Common myeloid progenitor, CD34-positive (primary cell): ENCODE data around the gene UBL7.
A peak's percentile ranks its signal among the peaks of the same experiment; 100 is the strongest.

Experiments used
- CTCF ChIA-PET: fragments of 350-600 bp; sonication (Branson Sonifier 250); formaldehyde crosslinking; loops from one replicate; lab custom pipeline; 2021; ENCODE audit warnings: antibody characterized with exemption; lab: Charles Lee
- POLR2A ChIA-PET: fragments of 350-600 bp; sonication (Branson Sonifier 250); formaldehyde crosslinking; loops from one replicate; lab custom pipeline; 2021; ENCODE audit warnings: antibody characterized with exemption; lab: Charles Lee
- DNase-seq, 3 donors: peaks; one replicate each; pipeline versions ENCODE4 v3.0.0 to v3.0.0-alpha.2; 2013
- H3K27ac ChIP-seq, 2 experiments: 1 replicate in 1 of 2; 2 replicates in 1 of 2; pipeline ENCODE4 v1.7.0; 2013; ENCODE audit warnings: inconsistent platforms in 2 of 2, low read length in 2 of 2, mild to moderate bottlenecking in 2 of 2, low read depth in 1 of 2, moderate library complexity in 1 of 2; ENCODE audit not compliant: severe bottlenecking in 2 of 2, insufficient read depth in 1 of 2, poor library complexity in 1 of 2
- H3K27me3 ChIP-seq, 5 experiments: replicated peaks in 2 of 5; 1 replicate in 3 of 5; 2 replicates in 2 of 5; pipeline versions ENCODE4 v1.6.1 to v1.7.0; 2013; ENCODE audit warnings: low read length in 4 of 5, mild to moderate bottlenecking in 2 of 5, moderate library complexity in 2 of 5, inconsistent platforms in 1 of 5; ENCODE audit not compliant: insufficient read depth in 5 of 5, control insufficient read depth in 4 of 5
- H3K36me3 ChIP-seq, 4 experiments: 1 replicate in 2 of 4; 2 replicates in 2 of 4; pipeline versions ENCODE4 v1.6.1 to v1.7.0; 2013; ENCODE audit warnings: low read length in 3 of 4, control low read depth in 1 of 4, mild to moderate bottlenecking in 1 of 4; ENCODE audit not compliant: control insufficient read depth in 4 of 4, insufficient read depth in 4 of 4
- H3K4me1 ChIP-seq, 4 experiments: 1 replicate in 3 of 4; 2 replicates in 1 of 4; pipeline versions ENCODE4 v1.6.1 to v1.7.1; 2013; ENCODE audit warnings: low read length in 3 of 4, mild to moderate bottlenecking in 3 of 4, control low read depth in 1 of 4, inconsistent platforms in 1 of 4, moderate library complexity in 1 of 4; ENCODE audit not compliant: control insufficient read depth in 4 of 4, insufficient read depth in 4 of 4; ENCODE audit errors: control extremely low read depth in 1 of 4
- H3K4me3 ChIP-seq, 7 experiments: 1 replicate in 4 of 7; 2 replicates in 3 of 7; pipeline versions ENCODE4 v1.5.1 to v1.7.0; 2013; ENCODE audit warnings: mild to moderate bottlenecking in 7 of 7, low read length in 6 of 7, moderate library complexity in 6 of 7, inconsistent platforms in 2 of 7, low read depth in 2 of 7, control low read depth in 1 of 7; ENCODE audit not compliant: insufficient read depth in 4 of 7, control insufficient read depth in 1 of 7; ENCODE audit errors: extremely low read depth in 1 of 7
- H3K9me3 ChIP-seq, 5 experiments: 1 replicate in 4 of 5; 2 replicates in 1 of 5; pipeline versions ENCODE4 v1.6.1 to v1.7.1; 2013; ENCODE audit warnings: low read length in 4 of 5, mild to moderate bottlenecking in 2 of 5, inconsistent platforms in 1 of 5, low read depth in 1 of 5, moderate library complexity in 1 of 5; ENCODE audit not compliant: control insufficient read depth in 4 of 5, insufficient read depth in 2 of 5; ENCODE audit errors: control extremely low read depth in 1 of 5
- WGBS: methylation state at CpG from one replicate; pipeline ENCODE4 v1.1.5; 2013; ENCODE audit not compliant: insufficient coverage; 5-methylcytosine and 5-hydroxymethylcytosine counted together

The UBL7 gene

GRCh38 chr15:74432968-74433591 is 27.9 kb downstream of the UBL7 start:
- peak overlapping the region in 1 of 2 experiments; percentile 69 for H3K27ac ChIP-seq
- H3K27me3 ChIP-seq: peaks cover 0 to 7% (median 0%) of the 10 kb centered on the region in 5 experiments
- ChIA-PET POLR2A (interaction anchor here (0.9 to 2.3 kb wide), 2 partner anchors 32 to 50 kb away, joined by 3 to 5 read pairs; no protein-coding TSS in a partner anchor), CTCF (interaction anchor here (1.1 to 26.2 kb wide), 3 partner anchors 9 to 56 kb away, joined by 4 to 671 read pairs (median 17); partner anchors contain the start of gene CYP11A1)
- H3K9me3 ChIP-seq: no peaks in the 10 kb centered on the region
- H3K36me3 ChIP-seq: peaks cover 0 to 3% (median 0%) of the 10 kb centered on the region in 4 experiments
- DNase-seq: peak in 2 of 3 donors; percentile 73 to 84
- WGBS: 0% methylated on average over 49 of the region's 64 CpGs
- peaks cover 0 to 69% (median 60%) of the 10 kb centered on the region in 4 experiments for H3K4me1 ChIP-seq
- H3K4me3 ChIP-seq: peak overlapping the region; percentile 68 to 90 (median 87)

GRCh38 chr15:74432271-74432967 is 28.5 kb downstream of the UBL7 start:
- Histone ChIP-seq H3K9me3 (no peaks in the 10 kb centered on the region), H3K4me1 (peaks cover 0 to 74% (median 60%) of the 10 kb centered on the region in 4 experiments), H3K36me3 (peaks cover 0 to 7% (median 0%) of the 10 kb centered on the region in 4 experiments), H3K27me3 (peaks cover 0 to 7% (median 0%) of the 10 kb centered on the region in 5 experiments), H3K27ac (peak overlapping the region in 1 of 2 experiments; percentile 39), H3K4me3 (peak overlapping the region in 6 of 7 experiments; percentile 40 to 90 (median 82))
- ChIA-PET CTCF (interaction anchor here (1.1 to 26.2 kb wide), 5 partner anchors 9 to 56 kb away, joined by 3 to 671 read pairs (median 9); partner anchors contain the start of gene CYP11A1), POLR2A (interaction anchor here (0.6 to 2.3 kb wide), 3 partner anchors 10 to 50 kb away, joined by 3 to 5 read pairs (median 5); no protein-coding TSS in a partner anchor)
- no peak for DNase-seq
- WGBS: 41% methylated on average over 7 of the region's 21 CpGs

- 80% methylated on average over 8 of the region's 8 CpGs for WGBS
- CTCF ChIA-PET: interaction anchor here (1.1 to 26.2 kb wide), 8 partner anchors 10 to 55 kb away, joined by 3 to 671 read pairs (median 5); partner anchors contain the start of gene CYP11A1
- Histone ChIP-seq H3K27ac (no peak overlapping the region), H3K36me3 (peaks cover 0 to 10% (median 0%) of the 10 kb centered on the region in 4 experiments), H3K9me3 (no peaks in the 10 kb centered on the region), H3K4me1 (peaks cover 0 to 74% (median 60%) of the 10 kb centered on the region in 4 experiments), H3K27me3 (peaks cover 0 to 7% (median 0%) of the 10 kb centered on the region in 5 experiments), H3K4me3 (peak overlapping the region in 1 of 7 experiments; percentile 87)
- peak in 2 of 3 donors; percentile 34 to 38 for DNase-seq
- POLR2A ChIA-PET: interaction anchor here (0.6 to 0.9 kb wide), 2 partner anchors 9 to 25 kb away, joined by 3 read pairs; no protein-coding TSS in a partner anchor
Measured at GRCh38 chr15:74431645-74432044, 29.3 kb downstream of the UBL7 start.

- 88% methylated on average over 1 of the region's 1 CpG for WGBS
- POLR2A ChIA-PET: interaction anchor here (0.9 kb wide), 1 partner anchor 8 kb away, joined by 3 read pairs; no protein-coding TSS in a partner anchor
- Histone ChIP-seq H3K4me1 (peaks cover 0 to 69% (median 56%) of the 10 kb centered on the region in 4 experiments), H3K27me3 (peaks cover 0 to 7% (median 0%) of the 10 kb centered on the region in 5 experiments), H3K36me3 (peaks cover 0 to 15% (median 0%) of the 10 kb centered on the region in 4 experiments), H3K27ac (no peak overlapping the region), H3K9me3 (no peaks in the 10 kb centered on the region), H3K4me3 (no peak overlapping the region)
- no peak for DNase-seq
- CTCF ChIA-PET: interaction anchor here (1.1 to 26.2 kb wide), 10 partner anchors 10 to 54 kb away, joined by 3 to 671 read pairs (median 5); partner anchors contain the start of genes CYP11A1 and UBL7
Measured at GRCh38 chr15:74431116-74431515, 29.8 kb downstream of the UBL7 start.

GRCh38 chr15:74430510-74430951 is 30.4 kb downstream of the UBL7 start:
- peaks cover 0 to 7% (median 0%) of the 10 kb centered on the region in 5 experiments for H3K27me3 ChIP-seq

GRCh38 chr15:74429781-74430400 is 31.1 kb downstream of the UBL7 start:
- H3K27ac ChIP-seq: peak overlapping the region in 1 of 2 experiments; percentile 30
- H3K4me3 ChIP-seq: no peak overlapping the region
- peaks cover 0 to 18% (median 0%) of the 10 kb centered on the region in 4 experiments for H3K36me3 ChIP-seq
- no peaks in the 10 kb centered on the region for H3K9me3 ChIP-seq
- H3K27me3 ChIP-seq: peaks cover 0 to 7% (median 0%) of the 10 kb centered on the region in 5 experiments
- 96% methylated on average over 5 of the region's 6 CpGs for WGBS
- peaks cover 0 to 64% (median 47%) of the 10 kb centered on the region in 4 experiments for H3K4me1 ChIP-seq
- POLR2A ChIA-PET: no interaction called here
- DNase-seq: no peak
- CTCF ChIA-PET: interaction anchor here (0.9 to 26.2 kb wide), 8 partner anchors 8 to 53 kb away, joined by 3 to 671 read pairs (median 5); partner anchors contain the start of genes CYP11A1 and UBL7

More at GRCh38 chr15:74430510-74430951, 30.4 kb downstream of the UBL7 start:
- H3K9me3 ChIP-seq: no peaks in the 10 kb centered on the region
- H3K36me3 ChIP-seq: peaks cover 0 to 18% (median 0%) of the 10 kb centered on the region in 4 experiments
- H3K4me1 ChIP-seq: peaks cover 0 to 69% (median 52%) of the 10 kb centered on the region in 4 experiments
- no peak overlapping the region for H3K27ac ChIP-seq
- no peak for DNase-seq
- 90% methylated on average over 2 of the region's 6 CpGs for WGBS
- CTCF ChIA-PET: interaction anchor here (1.1 to 26.2 kb wide), 10 partner anchors 10 to 54 kb away, joined by 3 to 671 read pairs (median 5); partner anchors contain the start of genes CYP11A1 and UBL7
- POLR2A ChIA-PET: no interaction called here
- H3K4me3 ChIP-seq: no peak overlapping the region
